ENCODE data around the gene ERI3. TPM values are rescaled to one million over a fixed set of nuclear protein-coding genes. Genes with fewer than 3 reads are reported as not detected.

The ERI3 gene
- total RNA-seq, 1 donor from 2014 or later: 83.3 TPM

DNA sequence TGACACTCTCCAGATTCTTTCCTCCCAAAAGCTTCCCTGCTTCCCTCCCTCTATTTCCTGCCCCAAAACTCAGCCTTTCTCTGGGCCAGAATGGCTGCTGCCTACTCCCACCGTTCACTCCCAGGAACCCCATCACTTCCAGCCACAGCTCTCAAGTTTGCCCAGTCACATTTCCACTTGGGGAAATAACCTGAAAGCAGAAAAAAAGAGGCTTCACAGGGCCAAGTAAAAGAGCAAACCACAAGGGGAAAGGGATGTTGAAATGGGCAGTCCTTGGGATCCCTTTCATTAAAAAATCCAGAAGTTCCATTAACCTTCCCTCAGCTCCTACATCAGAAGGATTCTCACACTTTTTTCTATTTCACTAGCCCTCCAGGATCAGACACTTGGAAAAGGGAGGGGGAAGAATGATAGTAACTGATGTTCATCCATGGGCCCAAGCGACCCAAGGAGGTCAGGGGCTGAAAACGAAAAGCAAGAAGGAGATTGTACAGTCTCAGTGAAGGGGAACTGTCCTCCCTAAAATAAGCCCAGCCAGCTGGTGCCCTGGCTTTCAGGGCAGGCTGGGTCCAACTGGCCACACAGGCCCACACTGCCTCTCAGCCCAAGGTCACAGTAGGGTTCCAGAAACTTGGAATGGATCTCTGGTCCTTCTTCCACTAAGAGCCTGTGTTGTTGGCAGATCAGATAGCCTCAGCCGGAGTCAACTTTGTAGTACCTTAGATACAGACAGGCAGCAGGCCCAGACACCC, 92.1 kb downstream of the ERI3 start:
- H3K27ac Mint-ChIP-seq (ENCODE audit: unreplicated experiment): peak overlapping the region; percentile 13
- H3K27me3 Mint-ChIP-seq (ENCODE audit: low read depth): no peaks in the 10 kb centered on the region
- no peak overlapping the region for H3K4me3 Mint-ChIP-seq
- DNase-seq (ENCODE audit: low read depth, low spot score): no peak
- H3K4me1 Mint-ChIP-seq: peaks cover 28% of the 10 kb centered on the region
- no peaks in the 10 kb centered on the region for H3K9me3 Mint-ChIP-seq
- H3K36me3 Mint-ChIP-seq (ENCODE audit: low read depth): no peaks in the 10 kb centered on the region
- TF ChIP-seq, protein P1, sequence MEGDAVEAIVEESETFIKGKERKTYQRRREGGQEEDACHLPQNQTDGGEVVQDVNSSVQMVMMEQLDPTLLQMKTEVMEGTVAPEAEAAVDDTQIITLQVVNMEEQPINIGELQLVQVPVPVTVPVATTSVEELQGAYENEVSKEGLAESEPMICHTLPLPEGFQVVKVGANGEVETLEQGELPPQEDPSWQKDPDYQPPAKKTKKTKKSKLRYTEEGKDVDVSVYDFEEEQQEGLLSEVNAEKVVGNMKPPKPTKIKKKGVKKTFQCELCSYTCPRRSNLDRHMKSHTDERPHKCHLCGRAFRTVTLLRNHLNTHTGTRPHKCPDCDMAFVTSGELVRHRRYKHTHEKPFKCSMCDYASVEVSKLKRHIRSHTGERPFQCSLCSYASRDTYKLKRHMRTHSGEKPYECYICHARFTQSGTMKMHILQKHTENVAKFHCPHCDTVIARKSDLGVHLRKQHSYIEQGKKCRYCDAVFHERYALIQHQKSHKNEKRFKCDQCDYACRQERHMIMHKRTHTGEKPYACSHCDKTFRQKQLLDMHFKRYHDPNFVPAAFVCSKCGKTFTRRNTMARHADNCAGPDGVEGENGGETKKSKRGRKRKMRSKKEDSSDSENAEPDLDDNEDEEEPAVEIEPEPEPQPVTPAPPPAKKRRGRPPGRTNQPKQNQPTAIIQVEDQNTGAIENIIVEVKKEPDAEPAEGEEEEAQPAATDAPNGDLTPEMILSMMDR (conservative IDR thresholded peaks at IDR 0.05): no peak

DNA sequence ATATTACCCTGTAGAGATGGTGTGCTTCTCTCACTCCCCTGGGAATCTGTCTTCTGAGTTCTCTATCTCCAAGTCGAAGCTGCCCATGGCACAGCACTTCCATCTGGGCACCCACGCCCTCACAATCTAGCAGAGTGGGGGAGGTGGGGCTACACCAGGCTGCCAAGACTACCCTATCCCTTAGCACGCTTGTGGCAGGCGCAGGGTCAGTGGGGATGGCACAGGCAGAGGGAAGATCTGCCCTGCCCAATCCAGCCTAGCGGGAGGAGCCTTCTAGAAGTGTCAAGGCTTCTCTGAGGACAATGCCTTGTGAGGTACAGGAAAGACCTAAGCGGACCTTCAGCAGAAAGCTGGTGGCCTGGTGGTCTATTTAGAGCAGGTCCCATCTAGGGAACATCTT, 92.6 kb downstream of the ERI3 start:
- Mint-ChIP-seq H3K36me3 (ENCODE audit: low read depth) (no peaks in the 10 kb centered on the region), H3K4me1 (peaks cover 33% of the 10 kb centered on the region), H3K27me3 (ENCODE audit: low read depth) (no peaks in the 10 kb centered on the region), H3K9me3 (no peaks in the 10 kb centered on the region), H3K4me3 (no peak overlapping the region), H3K27ac (ENCODE audit: unreplicated experiment) (peak overlapping the region; percentile 82)
- no peak for DNase-seq (ENCODE audit: low read depth, low spot score)
- TF ChIP-seq, protein P1 (conservative IDR thresholded peaks at IDR 0.05): no peak

DNA sequence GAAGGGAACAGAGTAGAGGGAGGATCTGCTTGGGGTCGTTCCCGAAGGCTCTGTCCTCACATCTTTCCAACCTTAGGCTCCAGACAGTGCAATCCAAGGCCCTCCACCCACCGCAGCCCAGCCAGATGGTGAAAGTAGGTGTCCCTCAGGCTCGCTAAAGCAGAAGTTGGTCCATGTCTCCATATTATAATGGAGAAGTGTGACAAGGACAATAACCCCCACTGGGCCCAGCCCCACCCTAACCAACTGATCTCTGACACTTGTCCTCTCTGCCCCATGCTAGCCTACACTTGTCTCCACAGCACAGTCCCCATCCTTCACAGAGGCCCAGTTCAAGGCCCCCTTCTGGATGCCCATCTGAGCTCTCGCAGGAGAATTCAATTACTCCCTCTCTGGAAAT, 93.1 kb downstream of the ERI3 start:
- peaks cover 34% of the 10 kb centered on the region for H3K4me1 Mint-ChIP-seq
- no peaks in the 10 kb centered on the region for H3K27me3 Mint-ChIP-seq (ENCODE audit: low read depth)
- TF ChIP-seq, protein P1 (conservative IDR thresholded peaks at IDR 0.05): no peak
- H3K4me3 Mint-ChIP-seq: no peak overlapping the region
- H3K27ac Mint-ChIP-seq (ENCODE audit: unreplicated experiment): peak overlapping the region; percentile 82
- H3K36me3 Mint-ChIP-seq (ENCODE audit: low read depth): no peaks in the 10 kb centered on the region
- no peak for DNase-seq (ENCODE audit: low read depth, low spot score)
- H3K9me3 Mint-ChIP-seq: no peaks in the 10 kb centered on the region

DNA sequence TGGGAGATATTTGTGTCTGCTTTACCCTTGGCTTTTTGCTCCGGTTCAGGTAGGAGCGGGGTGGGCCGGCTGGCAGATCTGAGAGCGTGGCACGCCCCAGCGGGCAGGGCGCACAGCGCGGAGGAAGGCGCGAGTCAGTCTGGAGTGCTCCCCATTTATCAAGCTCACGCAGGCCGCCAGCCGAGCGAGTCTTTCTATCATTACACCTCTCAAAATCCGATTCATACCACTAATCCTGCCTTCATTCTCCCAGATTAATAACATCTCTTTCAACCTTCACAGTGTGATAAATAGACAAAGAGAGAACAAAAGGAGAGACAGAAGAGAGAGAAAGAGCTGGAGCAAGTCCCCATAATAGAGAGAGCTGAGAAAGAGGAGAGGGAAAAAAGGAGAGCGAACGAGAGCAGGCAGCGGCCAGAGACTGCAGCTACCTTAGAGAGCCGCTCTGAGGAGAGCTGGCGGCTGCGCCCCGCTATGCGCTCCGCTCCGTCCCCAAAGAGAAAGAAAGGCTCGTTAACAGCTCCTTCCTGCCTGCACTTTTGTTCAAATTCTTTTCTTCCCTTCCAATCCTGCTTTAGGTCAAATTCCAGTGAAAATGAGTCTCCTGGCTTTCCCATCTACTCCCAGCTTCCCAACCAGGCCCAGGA, 93.8 kb downstream of the ERI3 start:
- DNase-seq (ENCODE audit: low read depth, low spot score): no peak
- Mint-ChIP-seq H3K36me3 (ENCODE audit: low read depth) (no peaks in the 10 kb centered on the region), H3K9me3 (no peaks in the 10 kb centered on the region), H3K4me3 (no peak overlapping the region), H3K27ac (ENCODE audit: unreplicated experiment) (peak overlapping the region; percentile 9), H3K4me1 (peaks cover 37% of the 10 kb centered on the region), H3K27me3 (ENCODE audit: low read depth) (no peaks in the 10 kb centered on the region)
- TF ChIP-seq, protein P1 (conservative IDR thresholded peaks at IDR 0.05): no peak

DNA sequence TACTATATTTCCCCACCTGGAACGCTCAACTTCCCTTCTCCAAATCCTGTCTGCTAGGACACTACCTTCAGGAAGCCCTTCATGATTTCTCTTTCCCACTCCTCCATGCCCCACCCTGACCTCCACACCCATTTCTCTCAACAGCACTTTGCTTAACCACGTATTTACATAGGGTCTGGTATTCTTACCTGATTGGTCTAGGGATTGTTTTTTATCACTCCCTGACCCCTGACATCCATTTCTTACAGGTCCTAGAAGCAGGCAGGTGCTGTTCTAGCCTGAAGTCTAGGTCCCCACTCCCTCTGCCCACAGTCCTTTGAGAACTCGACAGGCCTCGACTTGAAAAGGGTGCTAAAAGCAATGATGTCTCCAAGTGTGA, 94.3 kb downstream of the ERI3 start:
- TF ChIP-seq, protein P1 (conservative IDR thresholded peaks at IDR 0.05): no peak
- no peak for DNase-seq (ENCODE audit: low read depth, low spot score)
- Mint-ChIP-seq H3K4me1 (peaks cover 37% of the 10 kb centered on the region), H3K9me3 (no peaks in the 10 kb centered on the region), H3K27me3 (ENCODE audit: low read depth) (no peaks in the 10 kb centered on the region), H3K36me3 (ENCODE audit: low read depth) (no peaks in the 10 kb centered on the region), H3K4me3 (no peak overlapping the region), H3K27ac (ENCODE audit: unreplicated experiment) (no peak overlapping the region)
